Gastroesophageal sphincter (tissue), 4 donors: ENCODE measurements around the gene IL10. TPM values are rescaled to one million over a fixed set of nuclear protein-coding genes. Genes with fewer than 3 reads are reported as not detected.
"Not testable (repeated sequence)": the region's sequence is repeated elsewhere in the genome, so short reads cannot be mapped to it uniquely, and the experiment has no call there.

Source experiments
- ATAC-seq: fragments of 150-250 bp; one replicate; pipeline ENCODE4 v1.9.1; 2016; ENCODE audit warnings: mild to moderate bottlenecking, moderate library complexity
- H3K27ac ChIP-seq, 4 donors: fragments of 200-600 bp; sonication (generic) in 3 of 4; 1 replicate in 3 of 4; 2 replicates in 1 of 4; pipeline ENCODE4 v1.5.1; 2016 to 2019
- H3K27me3 ChIP-seq: fragments of 200-600 bp; sonication (generic); one replicate; pipeline ENCODE4 v1.5.1; 2019
- H3K36me3 ChIP-seq, 2 donors: fragments of 200-600 bp; sonication (generic); one replicate each; pipeline ENCODE4 v1.5.1; 2019; ENCODE audit warnings: control low read depth in 1 of 2
- H3K4me1 ChIP-seq, 3 donors: fragments of 200-600 bp; sonication (generic); 1 replicate in 2 of 3; 2 replicates in 1 of 3; pipeline ENCODE4 v1.5.1; 2016 to 2019; ENCODE audit warnings: control low read depth in 2 of 3
- H3K4me3 ChIP-seq, 2 donors: fragments of 200-600 bp; sonication (generic); one replicate each; pipeline ENCODE4 v1.5.1; 2019; ENCODE audit warnings: mild to moderate bottlenecking in 1 of 2, moderate library complexity in 1 of 2
- H3K9me3 ChIP-seq, 3 donors: fragments of 200-600 bp; sonication (generic); one replicate each; pipeline ENCODE4 v1.5.1; 2017 to 2019; ENCODE audit warnings: control low read depth in 2 of 3
- CTCF ChIP-seq, 4 experiments: fragments of 200-600 bp in 2 of 4; fragments of 450-650 bp in 2 of 4; sonication (generic) in 1 of 4; IDR thresholded peaks; one replicate each; pipeline ENCODE4 v1.5.1; 2017 to 2019; ENCODE audit warnings: antibody characterized with exemption in 4 of 4, mild to moderate bottlenecking in 2 of 4, moderate library complexity in 2 of 4
- EP300 ChIP-seq: sonication (generic); formaldehyde crosslinking; IDR thresholded peaks from one replicate; pipeline ENCODE4 v1.6.1; 2017; ENCODE audit warnings: antibody characterized with exemption, mild to moderate bottlenecking
- POLR2A ChIP-seq, 2 donors: fragments of 450-650 bp; IDR thresholded peaks; one replicate each; pipeline ENCODE4 v1.6.1; 2017; ENCODE audit warnings: antibody characterized with exemption in 2 of 2, mild to moderate bottlenecking in 2 of 2, moderate library complexity in 1 of 2
- POLR2AphosphoS5 ChIP-seq: sonication (generic); formaldehyde crosslinking; IDR thresholded peaks from one replicate; pipeline ENCODE4 v1.6.1; 2017; ENCODE audit warnings: antibody characterized with exemption
- WGBS, 2 donors: methylation state at CpG; one replicate each; pipeline ENCODE4 v1.1.5; 2018; ENCODE audit warnings: low coverage in 1 of 2; 5-methylcytosine and 5-hydroxymethylcytosine counted together
- total RNA-seq, 4 donors: library from RNA; depleted of rRNA; stranded (reverse); fragments of >200 nt; gene quantifications; one replicate each; pipeline ENCODE4 v1.1.0, GENCODE V29; 2016

Gene IL10
- total RNA-seq, 4 donors from 2014 or later: 0.45 to 9.3 (median 2.3) TPM

- 71 to 76% methylated on average over 5 to 9 of the region's 14 CpGs for WGBS, 2 donors
- Histone ChIP-seq H3K4me3 (no peak overlapping the region), H3K9me3 (peaks cover 0 to 8% (median 0%) of the 10 kb centered on the region in 3 donors), H3K27me3 (peaks cover 8% of the 10 kb centered on the region), H3K27ac (no peak overlapping the region), H3K36me3 (no peaks in the 10 kb centered on the region), H3K4me1 (no peaks in the 10 kb centered on the region)
- ATAC-seq: no peak
- no peak for TF ChIP-seq CTCF (IDR thresholded peaks at IDR 0.05)
- TF ChIP-seq EP300: no peak
- no peak for TF ChIP-seq POLR2AphosphoS5
- no peak for TF ChIP-seq POLR2A (IDR thresholded peaks at IDR 0.05)
These were observed 3.6 kb downstream of the IL10 start for GRCh38 chr1:206768472-206769303.

- Histone ChIP-seq H3K27me3 (peaks cover 1% of the 10 kb centered on the region), H3K27ac (no peak overlapping the region), H3K4me1 (no peaks in the 10 kb centered on the region), H3K4me3 (no peak overlapping the region), H3K36me3 (no peaks in the 10 kb centered on the region), H3K9me3 (peaks cover 0 to 12% (median 0%) of the 10 kb centered on the region in 3 donors)
- peak; percentile 77 for ATAC-seq
- no peak for TF ChIP-seq EP300
- TF ChIP-seq POLR2AphosphoS5: no peak
- TF ChIP-seq POLR2A (IDR thresholded peaks at IDR 0.05): no peak
- TF ChIP-seq CTCF (IDR thresholded peaks at IDR 0.05): no peak
- WGBS, 2 donors: 23% methylated on average over 6 of the region's 8 CpGs; no CpG with 5 or more reads in 1 of the 2 donors
These were observed 5.9 kb downstream of the IL10 start for GRCh38 chr1:206766251-206766856.

- not testable (repeated sequence) for ATAC-seq, H3K4me3 ChIP-seq, H3K4me1 ChIP-seq, H3K36me3 ChIP-seq, H3K27me3 ChIP-seq, H3K27ac ChIP-seq
- WGBS, 2 donors: 67 to 100% methylated on average over 1 of the region's 1 CpG
- H3K9me3 ChIP-seq: peaks cover 0 to 12% (median 0%) of the 10 kb centered on the region in 3 donors
These were observed 6.5 kb downstream of the IL10 start for GRCh38 chr1:206765771-206766170.

GRCh38 chr1:206762741-206763364 lies 9.4 kb downstream of the IL10 start:
- not testable (repeated sequence) for H3K4me3 ChIP-seq, H3K36me3 ChIP-seq, H3K4me1 ChIP-seq, H3K27ac ChIP-seq, H3K27me3 ChIP-seq, ATAC-seq
- WGBS, 2 donors: 83 to 100% methylated on average over 1 to 9 of the region's 12 CpGs
- H3K9me3 ChIP-seq: peaks cover 0 to 12% (median 0%) of the 10 kb centered on the region in 3 donors

- H3K36me3 ChIP-seq: no peaks in the 10 kb centered on the region
- no peak for ATAC-seq
- peaks cover 0 to 12% (median 0%) of the 10 kb centered on the region in 3 donors for H3K9me3 ChIP-seq
- no peaks in the 10 kb centered on the region for H3K4me1 ChIP-seq
- H3K4me3 ChIP-seq: no peak overlapping the region
- H3K27me3 ChIP-seq: peaks cover 4% of the 10 kb centered on the region
- peak in 1 of 4 experiments; percentile 8 for TF ChIP-seq CTCF (IDR thresholded peaks at IDR 0.05)
- no peak for TF ChIP-seq POLR2AphosphoS5
- WGBS, 2 donors: 75 to 80% methylated on average over 5 to 6 of the region's 6 CpGs
- H3K27ac ChIP-seq: no peak overlapping the region
These were observed 11.0 kb downstream of the IL10 start for GRCh38 chr1:206761159-206761768.
